Tibial nerve (tissue), 4 donors: Measurements from ENCODE around the gene RAET1L. TPM values are rescaled to one million over a fixed set of nuclear protein-coding genes. Genes with fewer than 3 reads are reported as not detected.
A peak's percentile ranks its signal among the peaks of the same experiment; 100 is the strongest.
"Not testable (repeated sequence)": the region's sequence is repeated elsewhere in the genome, so short reads cannot be mapped to it uniquely, and the experiment has no call there.

ENCODE experiments used
- DNase-seq, 2 donors: peaks; one replicate each; pipeline ENCODE4 v3.0.0-alpha.2; 2019; ENCODE audit warnings: low spot score in 2 of 2
- H3K27ac ChIP-seq, 4 donors: fragments of 200-600 bp; sonication (generic) in 3 of 4; one replicate each; pipeline ENCODE4 v1.5.1; 2017 to 2019; ENCODE audit warnings: mild to moderate bottlenecking in 1 of 4
- H3K27me3 ChIP-seq, 2 donors: fragments of 200-600 bp; sonication (generic) in 1 of 2; one replicate each; pipeline versions ENCODE4 v1.5.1 to v1.6.0; 2017 to 2019
- H3K36me3 ChIP-seq, 3 donors: fragments of 200-600 bp; sonication (generic); one replicate each; pipeline ENCODE4 v1.5.1; 2018 to 2019
- H3K4me1 ChIP-seq, 4 donors: fragments of 200-600 bp; sonication (generic) in 3 of 4; one replicate each; pipeline ENCODE4 v1.5.1; 2017 to 2019
- H3K4me3 ChIP-seq, 4 donors: fragments of 200-600 bp; sonication (generic) in 3 of 4; one replicate each; pipeline ENCODE4 v1.5.1; 2017 to 2019; ENCODE audit warnings: mild to moderate bottlenecking in 1 of 4, moderate library complexity in 1 of 4
- H3K9me3 ChIP-seq, 4 donors: fragments of 200-600 bp; sonication (generic) in 3 of 4; one replicate each; pipeline ENCODE4 v1.5.1; 2017 to 2019
- CTCF ChIP-seq, 5 experiments: fragments of 200-600 bp in 3 of 5; fragments of 450-650 bp in 2 of 5; sonication (generic) in 3 of 5; IDR thresholded peaks; one replicate each; pipeline ENCODE4 v1.5.1; 2016 to 2019; ENCODE audit warnings: antibody characterized with exemption in 5 of 5, mild to moderate bottlenecking in 3 of 5, moderate library complexity in 2 of 5
- EP300 ChIP-seq, 2 donors: sonication (generic); formaldehyde crosslinking; IDR thresholded peaks; one replicate each; pipeline ENCODE4 v1.6.1; 2017; ENCODE audit warnings: antibody characterized with exemption in 2 of 2, mild to moderate bottlenecking in 1 of 2
- POLR2A ChIP-seq, 2 donors: fragments of 450-650 bp; IDR thresholded peaks; one replicate each; pipeline ENCODE4 v1.6.1; 2017; ENCODE audit warnings: antibody characterized with exemption in 2 of 2, mild to moderate bottlenecking in 2 of 2, moderate library complexity in 2 of 2
- WGBS, 2 donors: methylation state at CpG; one replicate each; pipeline ENCODE4 v1.1.5; 2018; 5-methylcytosine and 5-hydroxymethylcytosine counted together
- total RNA-seq, 4 donors: library from RNA; depleted of rRNA; stranded (reverse); fragments of >200 nt; gene quantifications; one replicate each; pipeline ENCODE4 v1.1.0, GENCODE V29; 2016

RAET1L gene
- total RNA-seq, 4 donors from 2014 or later: not detected

GRCh38 chr6:150024646-150025155 lies 631 bp downstream of the RAET1L start:
- 39 to 58% methylated on average over 11 of the region's 11 CpGs for WGBS, 2 donors
- TF ChIP-seq EP300 (IDR thresholded peaks at IDR 0.05) (no peak), POLR2A (IDR thresholded peaks at IDR 0.05) (no peak), CTCF (IDR thresholded peaks at IDR 0.05) (no peak)
- no peaks in the 10 kb centered on the region for H3K36me3 ChIP-seq
- H3K9me3 ChIP-seq: no peaks in the 10 kb centered on the region
- peaks cover 0 to 47% of the 10 kb centered on the region in 2 donors for H3K27me3 ChIP-seq
- no peak overlapping the region for H3K27ac ChIP-seq
- H3K4me3 ChIP-seq: no peak overlapping the region
- DNase-seq: no peak
- peaks cover 0 to 15% (median 8%) of the 10 kb centered on the region in 4 donors for H3K4me1 ChIP-seq

DNA sequence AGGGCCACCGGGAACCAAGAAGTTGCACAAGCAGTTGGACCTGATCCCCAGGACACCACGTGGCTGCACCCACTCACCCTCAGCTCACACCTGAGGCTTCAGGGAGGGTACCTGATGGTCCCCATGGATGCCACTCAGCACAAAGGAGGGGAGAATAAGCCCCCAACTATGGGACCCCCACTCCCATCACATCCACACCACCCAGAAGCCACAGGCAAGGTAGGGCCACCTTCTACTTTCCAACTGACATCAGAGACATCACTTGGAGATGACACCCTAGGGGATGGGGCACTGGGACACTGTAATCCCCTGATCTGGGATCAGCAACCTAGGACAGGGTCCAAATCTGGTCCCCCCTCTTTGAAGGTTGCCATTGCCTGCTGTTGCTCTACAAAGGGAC lies 1.3 kb downstream of the RAET1L start:
- H3K9me3 ChIP-seq, DNase-seq, H3K27ac ChIP-seq, H3K4me3 ChIP-seq, H3K36me3 ChIP-seq: not testable (repeated sequence)
- 83% methylated on average over 2 of the region's 2 CpGs; no CpG with 5 or more reads in 1 of the 2 donors for WGBS, 2 donors
- Histone ChIP-seq H3K4me1 (peaks cover 0 to 15% (median 8%) of the 10 kb centered on the region in 4 donors), H3K27me3 (peaks cover 0 to 52% of the 10 kb centered on the region in 2 donors)

- not testable (repeated sequence) for DNase-seq, H3K4me3 ChIP-seq, H3K27ac ChIP-seq, H3K36me3 ChIP-seq, H3K9me3 ChIP-seq
- H3K4me1 ChIP-seq: peaks cover 0 to 19% (median 8%) of the 10 kb centered on the region in 4 donors
- H3K27me3 ChIP-seq: peaks cover 0 to 59% of the 10 kb centered on the region in 2 donors
- WGBS, 2 donors: 64 to 84% methylated on average over 2 to 3 of the region's 6 CpGs
Measured at GRCh38 chr6:150021870-150022269, 3.5 kb downstream of the RAET1L start.

DNA sequence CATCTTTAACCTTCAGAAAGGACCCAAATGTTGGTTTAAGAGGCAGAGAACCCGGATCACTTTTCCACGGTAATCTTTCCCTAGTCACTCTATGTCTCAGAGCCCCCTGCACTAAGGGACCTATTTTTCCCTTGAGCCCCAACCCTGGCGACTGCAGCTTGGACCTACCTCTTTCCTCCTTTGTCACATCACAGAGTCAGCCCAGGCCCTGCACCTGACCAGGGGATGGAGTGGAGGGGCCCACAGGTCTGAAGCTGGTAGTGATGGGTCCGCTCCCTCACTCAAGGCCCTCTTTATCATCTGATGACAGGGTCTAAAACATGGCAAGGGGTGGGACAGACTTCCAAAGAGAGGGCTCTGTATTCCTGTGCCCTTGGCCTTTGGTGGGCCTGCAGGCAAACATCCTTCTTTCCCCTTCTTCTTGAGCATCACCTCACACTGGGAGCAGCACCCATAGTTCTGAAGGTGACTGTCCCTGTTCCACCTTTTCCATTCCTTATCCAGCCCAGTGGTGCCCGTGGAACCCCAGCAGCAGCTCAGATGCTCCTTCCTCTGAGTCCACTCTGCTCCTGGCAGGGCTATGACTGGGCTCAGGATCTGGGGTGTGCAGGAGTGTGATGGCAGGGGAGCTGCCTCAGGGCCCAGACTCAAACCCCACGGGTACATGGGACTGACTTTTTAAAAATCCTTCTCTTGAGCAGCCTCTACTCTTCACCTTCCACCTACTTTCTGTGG lies 6.3 kb downstream of the RAET1L start:
- TF ChIP-seq POLR2A (IDR thresholded peaks at IDR 0.05) (no peak), EP300 (IDR thresholded peaks at IDR 0.05) (no peak), CTCF (IDR thresholded peaks at IDR 0.05) (no peak)
- Histone ChIP-seq H3K36me3 (no peaks in the 10 kb centered on the region), H3K9me3 (no peaks in the 10 kb centered on the region), H3K4me1 (peaks cover 0 to 17% (median 0%) of the 10 kb centered on the region in 4 donors), H3K27ac (no peak overlapping the region), H3K4me3 (no peak overlapping the region), H3K27me3 (peaks cover 2 to 59% of the 10 kb centered on the region in 2 donors)
- no peak for DNase-seq
- WGBS, 2 donors: 53 to 58% methylated on average over 5 to 6 of the region's 6 CpGs

DNA sequence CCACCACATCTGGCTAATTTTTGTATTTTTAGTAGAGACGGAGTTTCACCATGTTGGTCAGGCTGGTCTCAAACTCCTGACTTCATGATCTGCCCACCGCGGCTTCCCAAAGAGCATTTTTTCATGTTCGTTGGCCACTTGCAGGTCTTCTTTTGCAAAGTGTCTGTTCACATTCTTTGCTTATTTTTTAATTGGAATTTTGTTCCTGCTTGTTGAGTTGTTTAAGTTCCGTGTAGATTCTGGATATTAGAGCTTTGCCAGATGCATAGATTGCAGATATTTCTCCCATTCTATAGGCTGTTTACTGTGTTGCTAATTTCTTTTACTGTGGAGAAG lies 8.2 kb downstream of the RAET1L start:
- peaks cover 0 to 17% (median 0%) of the 10 kb centered on the region in 4 donors for H3K4me1 ChIP-seq
- not testable (repeated sequence) for H3K36me3 ChIP-seq, H3K9me3 ChIP-seq, H3K27ac ChIP-seq, H3K4me3 ChIP-seq, DNase-seq
- peak in 1 of 5 experiments; percentile 1 for TF ChIP-seq CTCF (IDR thresholded peaks at IDR 0.05)
- H3K27me3 ChIP-seq: peaks cover 2 to 72% of the 10 kb centered on the region in 2 donors
- 7% methylated on average over 5 of the region's 5 CpGs for WGBS, 2 donors

DNA sequence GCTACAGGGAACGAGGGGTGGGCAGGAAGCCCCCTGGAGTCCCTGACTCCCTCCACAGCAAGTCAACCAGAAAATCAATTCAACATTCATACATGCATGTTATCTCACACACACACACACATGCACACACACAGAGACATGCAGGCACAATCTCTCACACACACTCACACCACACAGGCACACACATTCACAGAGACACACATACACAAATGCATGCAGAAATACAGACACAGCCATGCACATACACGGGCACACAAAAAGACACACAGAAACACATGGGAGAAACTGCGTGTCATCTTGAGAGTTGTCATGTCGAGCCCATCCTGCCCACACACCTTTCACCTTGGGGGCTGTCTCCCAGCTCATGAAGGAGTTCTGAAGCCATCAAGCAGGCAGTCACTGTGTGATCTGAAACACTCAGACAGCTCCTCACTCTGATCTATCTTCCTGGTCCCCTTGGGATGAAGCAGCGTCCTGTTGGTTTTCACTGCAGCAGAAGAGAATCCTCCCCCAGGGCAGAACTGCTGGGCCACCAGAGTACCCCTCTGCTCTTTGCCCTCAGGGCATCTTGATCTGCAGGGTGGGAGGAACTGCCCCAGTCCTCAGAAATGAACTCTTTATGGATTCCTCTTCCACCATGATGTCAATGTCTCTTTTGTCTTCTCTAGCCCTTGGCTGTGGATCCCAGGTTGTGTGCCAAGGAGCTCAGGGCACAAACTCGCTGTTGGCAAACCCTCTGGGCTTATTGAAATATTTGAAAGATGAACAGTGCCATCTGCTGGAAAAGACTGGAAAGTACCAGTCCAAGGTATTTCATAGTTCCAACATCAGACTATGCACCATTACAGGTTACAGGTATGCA lies 8.8 kb downstream of the RAET1L start:
- TF ChIP-seq POLR2A (IDR thresholded peaks at IDR 0.05) (no peak), CTCF (IDR thresholded peaks at IDR 0.05) (peak; percentile 57 to 84 (median 69))
- peaks cover 0 to 17% (median 0%) of the 10 kb centered on the region in 4 donors for H3K4me1 ChIP-seq
- no peak overlapping the region for H3K4me3 ChIP-seq
- peak in 1 of 2 donors; percentile 75 for DNase-seq
- 29 to 31% methylated on average over 6 of the region's 6 CpGs for WGBS, 2 donors
- no peaks in the 10 kb centered on the region for H3K36me3 ChIP-seq
- H3K27ac ChIP-seq: no peak overlapping the region
- peaks cover 2 to 78% of the 10 kb centered on the region in 2 donors for H3K27me3 ChIP-seq
- H3K9me3 ChIP-seq: no peaks in the 10 kb centered on the region

DNA sequence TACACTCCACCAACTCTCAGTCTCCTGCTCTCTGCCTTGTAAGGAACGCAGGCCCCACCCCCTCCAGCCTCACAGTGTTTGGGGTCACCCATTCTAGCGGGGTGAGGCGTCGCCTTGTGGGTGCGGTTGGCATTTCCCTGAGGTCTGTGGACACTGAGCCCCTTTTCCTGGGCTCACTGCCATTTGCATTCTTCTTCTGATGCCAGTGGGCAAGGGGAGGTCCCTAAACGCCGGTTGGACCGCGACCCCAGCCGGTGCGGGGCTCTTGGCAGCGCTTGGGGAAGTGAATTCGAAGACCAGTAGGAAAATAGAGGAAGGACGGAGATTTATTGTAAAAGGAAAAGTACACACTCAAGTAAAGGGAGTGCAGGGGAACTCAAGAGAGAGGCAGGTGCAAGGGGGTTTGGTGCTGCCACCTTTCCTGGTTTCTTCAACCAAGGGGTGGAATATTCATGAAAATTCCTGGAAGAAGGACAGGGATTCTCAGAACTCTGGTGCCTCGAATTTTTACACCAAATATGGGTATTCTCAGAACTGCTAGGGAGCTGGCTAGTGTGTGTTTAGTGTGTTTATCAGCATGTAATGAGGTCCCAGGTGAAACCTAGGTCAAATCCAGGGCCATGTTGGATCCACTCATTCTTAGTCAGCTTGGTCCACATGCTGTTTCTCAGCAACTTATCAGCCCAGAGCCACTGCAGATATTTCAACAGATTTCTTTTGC lies 9.9 kb downstream of the RAET1L start:
- not testable (repeated sequence) for H3K27ac ChIP-seq, H3K4me3 ChIP-seq, H3K36me3 ChIP-seq, DNase-seq, H3K9me3 ChIP-seq
- peaks cover 2 to 86% of the 10 kb centered on the region in 2 donors for H3K27me3 ChIP-seq
- H3K4me1 ChIP-seq: peaks cover 0 to 17% (median 0%) of the 10 kb centered on the region in 4 donors
- WGBS, 2 donors: 11 to 14% methylated on average over 15 of the region's 15 CpGs
